ENCODE data around the gene HBQ1.

The HBQ1 gene

GRCh38 chr16:180101-180675 lies at the start of gene HBQ1:
Gene HBQ1, plus strand, starts transcription at chr16:180459. Its CDS starts 28 bp downstream, at chr16:180487.
- peak; percentile 4; the same call in 1 of the 2 replicates for TF ChIP-seq CTCF (IDR thresholded peaks at IDR 0.05; ENCODE audit: borderline replicate concordance, insufficient read depth, low read depth, low read length)
- peak within 1 kb of the TSS; percentile 1 for H3K4me3 ChIP-seq (ENCODE audit: low read depth, low read length)

GRCh38 chr16:130533-131173 lies 49.6 kb upstream of the HBQ1 start:
- no peak overlapping the region for H3K4me3 ChIP-seq (ENCODE audit: low read depth, low read length)
- TF ChIP-seq CTCF (IDR thresholded peaks at IDR 0.05; ENCODE audit: borderline replicate concordance, insufficient read depth, low read depth, low read length) = no peak

- no peak for TF ChIP-seq CTCF (IDR thresholded peaks at IDR 0.05; ENCODE audit: borderline replicate concordance, insufficient read depth, low read depth, low read length)
- no peak overlapping the region for H3K4me3 ChIP-seq (ENCODE audit: low read depth, low read length)
Observed at GRCh38 chr16:132120-132519, 48.1 kb upstream of the HBQ1 start.

- no peak overlapping the region for H3K4me3 ChIP-seq (ENCODE audit: low read depth, low read length)
- no peak for TF ChIP-seq CTCF (IDR thresholded peaks at IDR 0.05; ENCODE audit: borderline replicate concordance, insufficient read depth, low read depth, low read length)
Observed at GRCh38 chr16:133716-134115, 46.5 kb upstream of the HBQ1 start.

- TF ChIP-seq CTCF (IDR thresholded peaks at IDR 0.05; ENCODE audit: borderline replicate concordance, insufficient read depth, low read depth, low read length) = no peak
- peak overlapping the region; percentile 76 for H3K4me3 ChIP-seq (ENCODE audit: low read depth, low read length)
Observed at GRCh38 chr16:138049-138417, 42.2 kb upstream of the HBQ1 start.

- H3K4me3 ChIP-seq (ENCODE audit: low read depth, low read length) = no peak overlapping the region
- no peak for TF ChIP-seq CTCF (IDR thresholded peaks at IDR 0.05; ENCODE audit: borderline replicate concordance, insufficient read depth, low read depth, low read length)
Observed at GRCh38 chr16:140175-140857, 39.9 kb upstream of the HBQ1 start.

Data from GM12875 (cell line).